GM12891 (cell line): ENCODE results near the gene THOP1.

ENCODE experiments used
- POLR2A ChIP-seq: IDR thresholded peaks from 2 replicates; pipeline ENCODE4 v1.6.1; 2011; ENCODE audit warnings: low read depth, low read length, control low read depth
- POLR2AphosphoS5 ChIP-seq: IDR thresholded peaks from 2 replicates; pipeline ENCODE4 v1.6.1; 2011; ENCODE audit warnings: low read depth, low read length, control low read depth
- SPI1 ChIP-seq: IDR thresholded peaks from 2 replicates; pipeline ENCODE4 v1.6.1; 2011; ENCODE audit warnings: low read depth, low read length, control low read depth
- TAF1 ChIP-seq: IDR thresholded peaks from 2 replicates; pipeline ENCODE4 v1.6.1; 2011; ENCODE audit warnings: low read depth, low read length, control low read depth

GRCh38 chr19:2767688-2768087, 17.6 kb upstream of the THOP1 start:
- TF ChIP-seq POLR2A (no peak), TAF1 (no peak), POLR2AphosphoS5 (no peak), SPI1 (no peak)
